ENCODE measurements around the gene KHDRBS1. TPM values are rescaled to one million over a fixed set of nuclear protein-coding genes. Genes with fewer than 3 reads are reported as not detected.

The KHDRBS1 gene
- total and polyA plus RNA-seq, 2 of the 13 experiments (the other 11 are each of a cell fraction or from before 2014, with no cell fraction given) = 25.1 to 39.0 TPM

- no peak for TF ChIP-seq SMYD3 (CRISPR knock-in tag; IDR thresholded peaks at IDR 0.05)
- TF ChIP-seq ZC3H13 (CRISPR knock-in tag; IDR thresholded peaks at IDR 0.05) = no peak
- TF ChIP-seq CEBPB (IDR thresholded peaks at IDR 0.05; ENCODE audit: borderline replicate concordance, low read depth, low read length) = no peak
- TF ChIP-seq ZSCAN9 (CRISPR knock-in tag; IDR thresholded peaks at IDR 0.05; ENCODE audit: borderline replicate concordance) = no peak; the same call in 1 of the 2 replicates
- 0 out of 2 replicates have a peak, but pooled peaks have one; percentile 19 for TF ChIP-seq NR0B2 (CRISPR knock-in tag; IDR thresholded peaks at IDR 0.05)
- peak; percentile 83; the same call in 1 of the 2 replicates for TF ChIP-seq BATF2 (CRISPR knock-in tag; IDR thresholded peaks at IDR 0.05)
- TF ChIP-seq ZNF503 (CRISPR knock-in tag; IDR thresholded peaks at IDR 0.05) = peak; percentile 30; the same call in 1 of the 2 replicates
- peak; percentile 87 for TF ChIP-seq HDAC1 (CRISPR knock-in tag; IDR thresholded peaks at IDR 0.05)
- no peak for TF ChIP-seq ZMAT5 (CRISPR knock-in tag; IDR thresholded peaks at IDR 0.05; ENCODE audit: borderline replicate concordance, low read depth)
- TF ChIP-seq ZNF710 (CRISPR knock-in tag; IDR thresholded peaks at IDR 0.05; ENCODE audit: borderline replicate concordance) = peak; percentile 19; the same call in 1 of the 2 replicates
- peak; percentile 68; the same call in 1 of the 2 replicates for TF ChIP-seq REL (CRISPR knock-in tag; conservative IDR thresholded peaks at IDR 0.05)
- no peak for TF ChIP-seq ZNF597 (CRISPR knock-in tag; IDR thresholded peaks at IDR 0.05)
- TF ChIP-seq ATF7-NPFF (CRISPR knock-in tag; IDR thresholded peaks at IDR 0.05; ENCODE audit: low read depth) = no peak; the same call in 1 of the 2 replicates
- TF ChIP-seq MZF1 (CRISPR knock-in tag; IDR thresholded peaks at IDR 0.05; ENCODE audit: borderline replicate concordance) = no peak
- TF ChIP-seq MLXIP (CRISPR knock-in tag; IDR thresholded peaks at IDR 0.05; ENCODE audit: borderline replicate concordance) = no peak
- TF ChIP-seq HINFP (CRISPR knock-in tag; IDR thresholded peaks at IDR 0.05; ENCODE audit: low read depth) = no peak
These were observed 59.1 kb downstream of the KHDRBS1 start, which contains the start of gene TMEM39B (continued) for GRCh38 chr1:32072622-32073298.
